Dedifferentiated amniotic fluid mesenchymal stem cell (primary cell): ENCODE results near the gene CCDC141.

ENCODE experiments used
- DNase-seq: peaks from one replicate; pipeline ENCODE4 v3.0.0-alpha.2; 2016; ENCODE audit errors: extremely low spot score

CCDC141 gene

GRCh38 chr2:178910005-178910404 lies 139.9 kb downstream of the CCDC141 start:
- DNase-seq: no peak

GRCh38 chr2:178909507-178909906 lies 140.4 kb downstream of the CCDC141 start:
- no peak for DNase-seq

- DNase-seq: no peak
Observed at GRCh38 chr2:178908810-178909209, 141.1 kb downstream of the CCDC141 start.

GRCh38 chr2:178905261-178905660 lies 144.7 kb downstream of the CCDC141 start:
- no peak for DNase-seq

GRCh38 chr2:178899656-178900055 lies 150.3 kb downstream of the CCDC141 start:
- no peak for DNase-seq

- DNase-seq: no peak
Observed at GRCh38 chr2:178895872-178896271, 154.1 kb downstream of the CCDC141 start.

- DNase-seq: no peak
Observed at GRCh38 chr2:178895171-178895570, 154.8 kb downstream of the CCDC141 start.

GRCh38 chr2:178892751-178893625 lies 156.9 kb downstream of the CCDC141 start:
- no peak for DNase-seq

- no peak for DNase-seq
Observed at GRCh38 chr2:178891959-178892485, 157.9 kb downstream of the CCDC141 start.

- DNase-seq: peak; percentile 74
Observed at GRCh38 chr2:178891265-178891958, 158.5 kb downstream of the CCDC141 start.

GRCh38 chr2:178886006-178886405 lies 163.9 kb downstream of the CCDC141 start:
- DNase-seq: no peak

GRCh38 chr2:178884440-178884839 lies 165.5 kb downstream of the CCDC141 start:
- no peak for DNase-seq

GRCh38 chr2:178882666-178883440 lies 167.1 kb downstream of the CCDC141 start:
- no peak for DNase-seq

GRCh38 chr2:178881075-178881474 lies 168.9 kb downstream of the CCDC141 start:
- no peak for DNase-seq

GRCh38 chr2:178880257-178880656 lies 169.7 kb downstream of the CCDC141 start:
- DNase-seq: no peak

- no peak for DNase-seq
Observed at GRCh38 chr2:178877874-178878273, 172.1 kb downstream of the CCDC141 start.

GRCh38 chr2:178874529-178875240 lies 175.3 kb downstream of the CCDC141 start:
- DNase-seq: no peak

GRCh38 chr2:178873912-178874311 lies 176.0 kb downstream of the CCDC141 start:
- DNase-seq: no peak

- DNase-seq: no peak
Observed at GRCh38 chr2:178871536-178871935, 178.4 kb downstream of the CCDC141 start.

- DNase-seq: no peak
Observed at GRCh38 chr2:178870703-178871102, 179.2 kb downstream of the CCDC141 start.

GRCh38 chr2:178865999-178866398 lies 183.9 kb downstream of the CCDC141 start:
- DNase-seq: no peak
